ENCODE data around the gene GABRB2.

The GABRB2 gene

DNA sequence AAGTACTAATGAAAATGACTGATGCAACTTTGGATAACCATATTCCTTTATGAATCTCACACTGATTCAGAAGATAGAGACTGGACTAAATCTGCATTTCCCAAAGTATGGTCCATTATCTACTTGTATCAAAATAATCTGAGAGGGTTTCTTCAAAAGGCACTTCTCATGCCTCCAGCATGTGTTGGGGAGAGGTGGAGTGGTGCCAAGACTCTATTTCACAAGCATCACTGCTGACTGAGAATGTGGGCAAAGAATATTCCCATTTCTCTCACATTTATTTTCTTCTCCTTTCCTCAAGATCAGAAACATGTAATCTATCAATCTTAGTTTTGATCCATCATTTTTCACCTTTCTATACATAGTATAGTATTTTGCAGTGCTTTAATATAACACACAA, 135.4 kb downstream of the GABRB2 start:
- Histone ChIP-seq H3K9me3 (ENCODE audit: severe bottlenecking) (no peaks in the 10 kb centered on the region), H3K4me3 (ENCODE audit: low read depth, low read length) (no peak overlapping the region), H3K27me3 (ENCODE audit: insufficient read depth, low read depth, severe bottlenecking) (peaks cover 56% of the 10 kb centered on the region), H3K36me3 (no peaks in the 10 kb centered on the region), H3K27ac (no peak overlapping the region)
- TF ChIP-seq, protein P1, sequence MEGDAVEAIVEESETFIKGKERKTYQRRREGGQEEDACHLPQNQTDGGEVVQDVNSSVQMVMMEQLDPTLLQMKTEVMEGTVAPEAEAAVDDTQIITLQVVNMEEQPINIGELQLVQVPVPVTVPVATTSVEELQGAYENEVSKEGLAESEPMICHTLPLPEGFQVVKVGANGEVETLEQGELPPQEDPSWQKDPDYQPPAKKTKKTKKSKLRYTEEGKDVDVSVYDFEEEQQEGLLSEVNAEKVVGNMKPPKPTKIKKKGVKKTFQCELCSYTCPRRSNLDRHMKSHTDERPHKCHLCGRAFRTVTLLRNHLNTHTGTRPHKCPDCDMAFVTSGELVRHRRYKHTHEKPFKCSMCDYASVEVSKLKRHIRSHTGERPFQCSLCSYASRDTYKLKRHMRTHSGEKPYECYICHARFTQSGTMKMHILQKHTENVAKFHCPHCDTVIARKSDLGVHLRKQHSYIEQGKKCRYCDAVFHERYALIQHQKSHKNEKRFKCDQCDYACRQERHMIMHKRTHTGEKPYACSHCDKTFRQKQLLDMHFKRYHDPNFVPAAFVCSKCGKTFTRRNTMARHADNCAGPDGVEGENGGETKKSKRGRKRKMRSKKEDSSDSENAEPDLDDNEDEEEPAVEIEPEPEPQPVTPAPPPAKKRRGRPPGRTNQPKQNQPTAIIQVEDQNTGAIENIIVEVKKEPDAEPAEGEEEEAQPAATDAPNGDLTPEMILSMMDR (IDR thresholded peaks at IDR 0.05; ENCODE audit: low read depth, low read length), result no peak
- DNase-seq, result no peak

DNA sequence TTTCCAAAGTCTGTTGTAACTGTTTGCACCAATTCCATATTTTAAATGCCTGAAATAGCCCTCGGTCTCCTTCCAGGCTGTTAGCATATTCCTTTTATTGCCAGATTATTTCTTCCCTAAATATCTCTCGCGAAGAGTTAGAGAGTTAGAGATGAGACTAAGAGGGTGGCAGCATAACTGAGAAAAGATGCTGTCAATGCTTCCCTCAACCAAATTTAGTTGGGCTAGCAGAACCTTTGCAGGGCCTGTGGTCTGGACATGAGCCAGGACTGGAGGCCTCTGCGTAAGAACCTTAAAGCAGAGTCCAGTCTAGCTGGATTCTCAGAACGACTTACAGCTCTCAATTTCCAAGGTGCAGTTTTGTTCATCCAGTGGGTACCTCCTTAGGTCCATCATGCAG, 135.9 kb downstream of the GABRB2 start:
- DNase-seq, result no peak
- H3K9me3 ChIP-seq (ENCODE audit: severe bottlenecking), result no peaks in the 10 kb centered on the region
- no peaks in the 10 kb centered on the region for H3K36me3 ChIP-seq
- H3K27me3 ChIP-seq (ENCODE audit: insufficient read depth, low read depth, severe bottlenecking), result peaks cover 56% of the 10 kb centered on the region
- TF ChIP-seq, protein P1 (IDR thresholded peaks at IDR 0.05; ENCODE audit: low read depth, low read length), result no peak
- H3K27ac ChIP-seq, result no peak overlapping the region
- H3K4me3 ChIP-seq (ENCODE audit: low read depth, low read length), result no peak overlapping the region

GRCh38 chr5:161409471-161409870, 137.1 kb downstream of the GABRB2 start:
- Histone ChIP-seq H3K36me3 (no peaks in the 10 kb centered on the region), H3K4me3 (ENCODE audit: low read depth, low read length) (no peak overlapping the region), H3K27ac (no peak overlapping the region), H3K27me3 (ENCODE audit: insufficient read depth, low read depth, severe bottlenecking) (peaks cover 51% of the 10 kb centered on the region), H3K9me3 (ENCODE audit: severe bottlenecking) (no peaks in the 10 kb centered on the region)
- TF ChIP-seq, protein P1 (IDR thresholded peaks at IDR 0.05; ENCODE audit: low read depth, low read length), result no peak
- no peak for DNase-seq

DNA sequence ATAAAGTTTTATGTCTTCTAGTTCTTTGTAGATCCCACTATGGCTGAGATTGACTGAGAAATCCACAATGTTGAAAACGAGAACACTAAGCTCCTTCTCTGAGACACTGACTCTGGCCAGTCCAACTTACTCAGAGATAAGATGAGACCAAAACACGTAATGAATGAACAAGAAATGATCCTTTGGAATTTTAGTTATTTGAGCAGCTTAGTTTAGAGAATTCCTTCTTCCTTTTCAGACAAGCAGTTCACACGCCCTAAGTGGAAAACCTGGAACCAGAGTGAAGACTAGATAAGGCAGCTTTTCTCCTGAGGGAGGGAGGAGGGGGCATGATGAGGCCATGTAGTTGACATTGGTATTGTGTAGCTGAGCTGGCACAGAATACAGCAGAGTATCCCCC, 139.6 kb downstream of the GABRB2 start:
- Histone ChIP-seq H3K4me3 (ENCODE audit: low read depth, low read length) (no peak overlapping the region), H3K36me3 (no peaks in the 10 kb centered on the region), H3K27me3 (ENCODE audit: insufficient read depth, low read depth, severe bottlenecking) (peaks cover 46% of the 10 kb centered on the region), H3K27ac (no peak overlapping the region), H3K9me3 (ENCODE audit: severe bottlenecking) (no peaks in the 10 kb centered on the region)
- no peak for DNase-seq
- TF ChIP-seq, protein P1 (IDR thresholded peaks at IDR 0.05; ENCODE audit: low read depth, low read length), result no peak

DNA sequence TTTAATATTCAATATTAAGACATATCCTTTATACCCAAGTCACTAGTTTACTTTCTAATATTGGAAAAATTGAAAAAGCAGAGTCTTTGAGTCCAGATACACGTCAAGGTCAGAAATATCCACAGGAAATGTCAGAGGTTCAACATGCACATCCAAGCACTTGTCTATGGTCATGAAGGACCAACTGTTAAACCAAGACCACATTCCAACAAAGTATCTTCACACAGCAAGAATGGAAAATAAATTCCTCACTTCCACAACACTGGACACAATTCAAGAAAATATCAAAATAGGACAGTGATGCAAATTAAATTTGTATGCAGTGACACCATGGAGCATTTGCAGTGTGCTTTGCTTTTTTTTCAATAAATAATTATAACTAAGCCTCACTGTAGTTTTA, 142.5 kb downstream of the GABRB2 start:
- no peaks in the 10 kb centered on the region for H3K36me3 ChIP-seq
- H3K27ac ChIP-seq, result no peak overlapping the region
- H3K4me3 ChIP-seq (ENCODE audit: low read depth, low read length), result no peak overlapping the region
- peaks cover 61% of the 10 kb centered on the region for H3K27me3 ChIP-seq (ENCODE audit: insufficient read depth, low read depth, severe bottlenecking)
- H3K9me3 ChIP-seq (ENCODE audit: severe bottlenecking), result no peaks in the 10 kb centered on the region
- TF ChIP-seq, protein P1 (IDR thresholded peaks at IDR 0.05; ENCODE audit: low read depth, low read length), result no peak
- no peak for DNase-seq

- H3K9me3 ChIP-seq (ENCODE audit: severe bottlenecking), result no peaks in the 10 kb centered on the region
- H3K27ac ChIP-seq, result no peak overlapping the region
- no peak for DNase-seq
- peaks cover 63% of the 10 kb centered on the region for H3K27me3 ChIP-seq (ENCODE audit: insufficient read depth, low read depth, severe bottlenecking)
- no peak overlapping the region for H3K4me3 ChIP-seq (ENCODE audit: low read depth, low read length)
- TF ChIP-seq, protein P1 (IDR thresholded peaks at IDR 0.05; ENCODE audit: low read depth, low read length), result no peak
- H3K36me3 ChIP-seq, result no peaks in the 10 kb centered on the region
Observed at GRCh38 chr5:161403121-161403520, 143.4 kb downstream of the GABRB2 start.
